HepG2 (cell line): ENCODE results near the gene ESR1.

Experiments
- ARID2 ChIP-seq: sonication (generic); formaldehyde crosslinking; IDR thresholded peaks from 2 replicates; pipeline ENCODE4 v1.8.1; 2022; ENCODE audit warnings: mild to moderate bottlenecking, missing genetic modification reagents, borderline replicate concordance
- DNMT1 ChIP-seq: sonication (generic); formaldehyde crosslinking; IDR thresholded peaks from 2 replicates; pipeline ENCODE4 v1.5.1; 2020; ENCODE audit warnings: mild to moderate bottlenecking, missing genetic modification reagents
- PHF21A ChIP-seq: sonication (generic); formaldehyde crosslinking; IDR thresholded peaks from 2 replicates; pipeline ENCODE4 v1.5.0; 2020; ENCODE audit warnings: mild to moderate bottlenecking, missing genetic modification reagents
- SATB2 ChIP-seq: sonication (generic); formaldehyde crosslinking; IDR thresholded peaks from 2 replicates; pipeline ENCODE4 v1.5.0; 2020; ENCODE audit warnings: missing genetic modification reagents

GRCh38 chr6:151875524-151875923 lies 68.0 kb downstream of the ESR1 start:
- TF ChIP-seq ARID2: no peak
- TF ChIP-seq DNMT1 (CRISPR knock-in tag): no peak
- TF ChIP-seq PHF21A (CRISPR knock-in tag): no peak
- TF ChIP-seq SATB2: no peak
